ENCODE measurements around the gene CRADD. TPM values are rescaled to one million over a fixed set of nuclear protein-coding genes. Genes with fewer than 3 reads are reported as not detected.
"Not testable (repeated sequence)": the region's sequence is repeated elsewhere in the genome, so short reads cannot be mapped to it uniquely, and the experiment has no call there.

The CRADD gene
- total and polyA plus RNA-seq, 8 donors: 8.4 to 21.4 (median 10.3) TPM

GRCh38 chr12:93921521-93921920 lies 244.3 kb downstream of the CRADD start:
- DNase-seq: no peak
- Histone ChIP-seq H3K27me3 (no peaks in the 10 kb centered on the region), H3K27ac (no peak overlapping the region), H3K4me3 (no peak overlapping the region), H3K4me1 (no peaks in the 10 kb centered on the region), H3K36me3 (no peaks in the 10 kb centered on the region), H3K9me3 (peaks cover 0 to 10% of the 10 kb centered on the region in 2 donors)
- intact Hi-C loops (cut with DNase I): no loop called here
- no peak for TF ChIP-seq CTCF (IDR thresholded peaks at IDR 0.05)
- ATAC-seq: no peak

GRCh38 chr12:93922583-93923006 lies 245.4 kb downstream of the CRADD start:
- intact Hi-C loops (cut with DNase I): no loop called here
- peaks cover 0 to 10% of the 10 kb centered on the region in 2 donors for H3K9me3 ChIP-seq
- H3K4me3 ChIP-seq: no peak overlapping the region
- no peaks in the 10 kb centered on the region for H3K27me3 ChIP-seq
- no peak for ATAC-seq
- no peaks in the 10 kb centered on the region for H3K36me3 ChIP-seq
- no peak for TF ChIP-seq CTCF (IDR thresholded peaks at IDR 0.05)
- H3K4me1 ChIP-seq: no peaks in the 10 kb centered on the region
- no peak for DNase-seq
- H3K27ac ChIP-seq: no peak overlapping the region

GRCh38 chr12:93924367-93924766 lies 247.2 kb downstream of the CRADD start:
- H3K4me1 ChIP-seq: no peaks in the 10 kb centered on the region
- H3K9me3 ChIP-seq: peaks cover 0 to 10% of the 10 kb centered on the region in 2 donors
- ATAC-seq (no peak), DNase-seq (no peak)
- H3K27me3 ChIP-seq: no peaks in the 10 kb centered on the region
- H3K4me3 ChIP-seq: no peak overlapping the region
- H3K36me3 ChIP-seq: no peaks in the 10 kb centered on the region
- intact Hi-C loops (cut with DNase I): no loop called here
- H3K27ac ChIP-seq: no peak overlapping the region
- no peak for TF ChIP-seq CTCF (IDR thresholded peaks at IDR 0.05)

- H3K9me3 ChIP-seq: peaks cover 0 to 10% of the 10 kb centered on the region in 2 donors
- no peak overlapping the region for H3K27ac ChIP-seq
- H3K36me3 ChIP-seq: no peaks in the 10 kb centered on the region
- TF ChIP-seq CTCF (IDR thresholded peaks at IDR 0.05): no peak
- ATAC-seq: no peak
- intact Hi-C loops (cut with DNase I): no loop called here
- no peaks in the 10 kb centered on the region for H3K27me3 ChIP-seq
- no peak overlapping the region for H3K4me3 ChIP-seq
- no peak for DNase-seq
- H3K4me1 ChIP-seq: no peaks in the 10 kb centered on the region
Observed at GRCh38 chr12:93925585-93926205, 248.5 kb downstream of the CRADD start.

DNA sequence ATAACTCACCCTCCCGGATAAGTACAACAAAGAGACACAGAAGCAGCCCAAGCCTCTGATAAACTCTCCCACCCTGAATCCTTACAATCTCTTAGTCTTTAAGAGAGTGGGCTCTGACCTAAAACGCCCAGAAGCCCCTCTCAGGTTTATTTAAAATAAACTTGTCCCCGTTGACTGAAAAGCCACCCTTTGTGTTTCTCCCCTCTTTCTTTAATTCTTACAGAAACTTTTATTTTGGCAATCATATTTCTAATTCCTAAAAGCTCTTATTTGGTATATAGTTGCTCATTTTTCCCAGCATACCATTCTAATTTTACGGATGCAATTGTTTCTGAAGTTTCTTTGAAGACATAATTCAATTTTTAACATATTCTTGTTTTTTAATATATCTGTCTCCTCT lies 249.1 kb downstream of the CRADD start:
- no peak for DNase-seq
- peaks cover 0 to 10% of the 10 kb centered on the region in 2 donors for H3K9me3 ChIP-seq
- no peaks in the 10 kb centered on the region for H3K27me3 ChIP-seq
- TF ChIP-seq CTCF (IDR thresholded peaks at IDR 0.05): no peak
- no peak for ATAC-seq
- intact Hi-C loops (cut with DNase I): no loop called here
- H3K4me3 ChIP-seq: no peak overlapping the region
- no peaks in the 10 kb centered on the region for H3K36me3 ChIP-seq
- H3K4me1 ChIP-seq: no peaks in the 10 kb centered on the region
- H3K27ac ChIP-seq: no peak overlapping the region

- H3K9me3 ChIP-seq: peaks cover 0 to 12% of the 10 kb centered on the region in 2 donors
- H3K27me3 ChIP-seq; H3K36me3 ChIP-seq; H3K4me3 ChIP-seq; intact Hi-C loops (cut with DNase I); ATAC-seq; H3K4me1 ChIP-seq; H3K27ac ChIP-seq; DNase-seq: not testable (repeated sequence)
Observed at GRCh38 chr12:93929081-93929480, 251.9 kb downstream of the CRADD start.

All from left lung (tissue), 10 donors.